K562 treated with DMSO at 1 percent for 12 hours (cell line): ENCODE data around the gene RASGRP3. TPM values are rescaled to one million over a fixed set of nuclear protein-coding genes. Genes with fewer than 3 reads are reported as not detected.

ENCODE experiments used
- total RNA-seq: library from RNA; unstranded; fragments of 300-600 nt; gene quantifications from 2 replicates; pipeline ENCODE4 v1.2.3, GENCODE V29; 2022; ENCODE audit not compliant: insufficient read depth

RASGRP3 gene
- total RNA-seq, result 1.4 and 1.6 TPM in 2 replicates

GRCh38 chr2:33476131-33476792 is at the start of gene RASGRP3:
Gene RASGRP3 (plus strand): TSS chr2:33476649. CDS start chr2:33515137, 38,488 bp downstream.

GRCh38 chr2:33599175-33599942 is 122.9 kb downstream of the RASGRP3 start, which contains the start of gene FAM98A:
Gene FAM98A (minus strand): TSS chr2:33599299. CDS start chr2:33599221, 78 bp downstream.

Other genes with a start within 250 kb of the RASGRP3 start
- gene FAM98A, start 122.7 kb downstream of the RASGRP3 start, total RNA-seq, result 7.5 and 40.6 TPM in 2 replicates